ENCODE measurements around the gene SLC5A11.

Gene SLC5A11

DNA sequence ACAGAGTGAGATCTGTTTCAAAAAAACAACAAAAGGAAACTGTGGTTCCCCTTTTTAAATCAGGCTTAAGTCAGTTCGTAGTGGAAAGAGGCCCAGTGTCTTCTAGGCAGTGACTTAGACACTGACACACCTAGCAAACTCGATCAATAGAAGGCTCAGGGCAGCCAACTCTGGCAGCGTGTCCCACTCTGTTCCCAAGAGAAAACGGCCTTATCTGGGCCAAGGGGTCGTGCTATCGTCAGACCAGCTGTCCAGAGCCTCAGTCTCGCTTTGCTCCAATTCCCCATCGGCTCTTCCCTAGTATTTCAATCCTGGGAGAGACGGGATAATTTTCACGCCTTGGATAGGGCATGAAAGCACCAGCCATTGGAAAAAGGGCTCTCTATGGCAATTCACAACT lies 72.9 kb downstream of the SLC5A11 start:
- no peak for DNase-seq (ENCODE audit: low spot score)

DNA sequence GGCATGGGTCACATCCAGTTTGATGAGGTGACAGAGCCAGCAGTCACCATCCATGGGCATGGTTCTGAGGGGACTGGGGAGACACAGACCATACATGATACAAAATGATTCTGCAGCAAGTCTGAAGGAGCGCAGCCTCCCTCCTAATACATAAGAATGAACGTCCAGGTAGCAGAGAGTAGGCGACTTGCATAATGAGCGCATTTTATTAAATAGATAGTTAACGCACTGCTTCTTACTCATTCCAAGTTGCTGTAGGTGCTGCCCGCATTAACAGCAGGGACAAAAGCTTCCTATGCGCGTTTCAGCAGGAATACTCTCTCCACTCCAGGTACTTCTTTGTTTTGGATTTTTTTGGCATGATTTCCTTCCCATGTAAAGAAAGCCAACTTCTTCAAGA lies 73.8 kb downstream of the SLC5A11 start:
- no peak for DNase-seq (ENCODE audit: low spot score)

- no peak for DNase-seq (ENCODE audit: low spot score)
Observed at GRCh38 chr16:24920568-24920967, 74.8 kb downstream of the SLC5A11 start.

DNA sequence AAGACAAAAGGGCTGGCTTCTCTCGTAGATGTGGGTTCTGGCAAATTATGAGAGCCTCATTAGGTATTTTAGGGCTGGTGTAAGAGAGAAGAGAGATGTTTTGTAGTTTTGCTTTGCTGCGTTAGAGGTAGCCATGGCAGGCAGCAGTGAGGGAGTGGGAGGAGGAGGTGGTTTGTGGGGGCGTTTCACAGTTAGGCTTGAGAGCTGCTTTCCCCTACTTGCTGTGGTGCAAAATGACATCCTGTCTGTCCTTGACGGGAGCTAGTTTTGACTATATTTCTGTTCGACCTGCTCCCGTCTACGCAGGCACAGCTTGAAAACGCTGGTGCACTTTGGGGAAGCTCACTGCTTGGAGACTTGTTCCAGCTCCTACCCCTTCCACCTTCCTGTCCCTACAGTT lies 75.5 kb downstream of the SLC5A11 start:
- no peak for DNase-seq (ENCODE audit: low spot score)

DNA sequence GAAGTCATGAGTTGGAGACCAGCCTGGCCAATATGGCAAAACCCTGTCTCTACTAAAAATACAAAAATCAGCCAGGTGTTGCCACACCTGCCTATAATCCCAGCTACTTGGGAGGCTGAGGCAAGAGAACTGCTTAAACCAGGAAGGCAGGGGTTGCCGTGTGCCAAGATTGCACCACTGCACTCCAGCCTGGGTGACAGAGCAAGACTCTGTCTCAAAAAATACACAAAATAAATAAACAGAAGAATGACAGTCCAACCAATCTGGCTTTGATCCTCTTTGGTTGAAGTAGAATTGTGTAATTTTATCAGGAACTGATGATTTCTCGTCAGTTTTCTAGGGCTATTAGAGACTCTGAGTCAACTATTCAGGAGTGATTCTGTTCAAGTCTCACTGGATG lies 79.4 kb downstream of the SLC5A11 start:
- DNase-seq (ENCODE audit: low spot score): no peak

DNA sequence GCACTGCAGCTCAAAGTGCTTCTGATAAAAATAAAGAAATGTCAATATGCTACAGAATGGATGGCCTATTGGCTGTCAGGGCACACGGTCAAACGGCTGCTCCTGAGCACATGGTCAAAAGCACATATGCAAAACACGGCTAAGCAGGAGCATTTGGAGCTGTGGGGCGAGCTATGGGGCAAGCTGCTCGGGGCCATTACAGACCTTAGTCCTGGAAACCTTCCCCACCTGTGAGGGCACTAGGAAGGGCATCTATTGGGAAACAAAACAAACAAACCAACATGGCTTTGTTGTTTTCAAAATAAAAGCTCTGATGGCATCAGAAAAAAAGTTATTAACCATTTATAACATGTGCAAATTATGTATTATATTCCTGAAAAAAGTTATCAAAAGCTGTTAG lies 83.6 kb downstream of the SLC5A11 start:
- no peak for DNase-seq (ENCODE audit: low spot score)

DNA sequence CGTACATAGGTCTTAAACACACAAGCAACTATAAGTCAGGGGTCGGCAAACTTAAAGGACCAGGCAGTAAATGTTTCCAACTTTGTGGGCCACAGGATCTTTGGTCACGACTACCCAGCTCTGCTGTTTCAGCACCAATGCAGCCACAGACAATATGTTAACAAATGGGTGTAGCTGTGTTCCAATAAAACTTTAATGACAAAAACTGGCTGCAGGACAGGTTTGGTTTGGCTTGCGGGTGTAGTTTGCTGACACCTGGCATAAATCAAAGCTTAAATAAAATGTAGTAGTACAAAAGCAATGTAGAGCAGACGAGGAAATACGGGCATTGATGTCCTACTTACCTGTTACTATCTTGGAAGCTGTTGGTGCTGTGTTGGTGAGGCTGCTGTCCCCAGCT lies 84.7 kb downstream of the SLC5A11 start:
- no peak for DNase-seq (ENCODE audit: low spot score)

DNA sequence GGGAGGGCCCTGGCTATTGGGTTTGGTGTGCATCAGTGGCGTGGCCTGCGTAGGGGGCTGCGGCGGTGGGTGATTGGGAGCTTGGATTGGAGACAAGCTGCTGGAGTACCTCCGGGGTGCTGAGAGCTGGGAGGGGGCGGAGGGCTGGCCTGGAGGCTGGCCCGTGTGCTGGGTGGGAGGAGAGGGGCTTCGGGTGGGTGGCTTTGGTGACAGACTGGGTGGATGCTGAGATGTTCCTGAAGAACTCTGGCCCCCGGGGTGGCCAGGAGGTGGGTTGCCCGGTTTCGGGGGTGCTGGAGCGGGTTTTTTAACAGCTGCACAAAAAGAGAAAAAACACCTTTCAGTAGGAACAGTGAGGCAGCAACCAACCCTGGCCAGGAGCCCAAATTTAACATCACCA lies 85.3 kb downstream of the SLC5A11 start:
- DNase-seq (ENCODE audit: low spot score): no peak

DNA sequence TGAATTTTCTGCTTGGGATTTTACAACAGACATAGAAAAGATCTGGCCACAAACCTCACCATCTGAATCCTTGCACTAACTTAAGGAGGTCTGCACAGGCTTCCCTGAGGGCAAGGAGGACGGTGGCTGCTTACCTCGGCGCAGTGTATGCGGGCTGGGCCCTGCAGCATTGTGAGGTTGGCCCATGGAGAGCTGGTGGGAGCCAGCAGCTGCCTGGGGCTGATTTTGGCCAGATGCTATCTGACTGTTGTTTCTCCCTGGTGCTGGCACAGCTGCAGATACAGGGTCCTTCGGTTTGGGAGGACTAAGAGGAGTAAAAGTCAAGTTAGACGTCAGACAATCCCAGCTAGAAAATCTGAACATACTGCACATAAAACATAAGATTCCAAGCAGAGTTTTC lies 89.6 kb downstream of the SLC5A11 start:
- DNase-seq (ENCODE audit: low spot score): no peak

DNA sequence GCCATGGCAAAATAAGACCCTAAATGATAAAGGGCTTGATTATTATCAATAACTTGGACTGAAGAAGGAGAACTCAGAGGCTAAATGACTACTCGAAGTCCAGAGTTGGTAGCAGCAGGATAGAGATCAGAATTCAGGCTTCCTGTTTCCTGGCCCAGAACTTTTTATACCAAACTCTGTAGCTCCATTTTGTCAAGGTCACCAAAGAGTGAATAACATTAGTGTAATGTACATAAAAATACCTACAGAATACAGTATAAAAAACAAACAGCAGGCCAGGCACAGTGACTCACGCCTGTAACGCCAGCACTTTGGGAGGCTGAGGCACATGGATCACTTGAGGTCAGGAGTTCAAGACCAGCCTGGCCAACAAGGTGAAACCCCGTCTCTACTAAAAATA lies 90.4 kb downstream of the SLC5A11 start:
- DNase-seq (ENCODE audit: low spot score): no peak

- no peak for DNase-seq (ENCODE audit: low spot score)
Observed at GRCh38 chr16:24939224-24939623, 93.5 kb downstream of the SLC5A11 start.

GRCh38 chr16:24939738-24940137 lies 94.0 kb downstream of the SLC5A11 start:
- no peak for DNase-seq (ENCODE audit: low spot score)

DNA sequence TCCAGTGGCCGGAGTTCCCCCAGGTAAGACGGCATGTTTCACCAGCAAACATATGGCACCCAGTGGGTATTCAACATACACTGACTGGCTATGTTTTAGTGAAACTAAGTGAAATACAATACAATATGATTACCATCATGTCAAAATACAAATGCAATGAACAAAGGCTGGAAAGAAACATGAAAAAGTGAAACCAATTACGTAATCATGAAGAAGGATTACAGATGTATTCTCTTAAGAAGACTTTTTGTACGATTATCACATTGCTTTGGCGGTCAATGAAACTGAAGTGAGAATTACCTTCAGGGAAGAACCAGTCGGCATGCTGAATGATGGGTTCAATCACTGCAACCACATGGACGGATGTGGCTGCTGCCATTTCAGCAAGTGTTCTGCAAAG lies 97.7 kb downstream of the SLC5A11 start:
- DNase-seq (ENCODE audit: low spot score): no peak

GRCh38 chr16:24944206-24944605 lies 98.4 kb downstream of the SLC5A11 start:
- DNase-seq (ENCODE audit: low spot score): no peak

DNA sequence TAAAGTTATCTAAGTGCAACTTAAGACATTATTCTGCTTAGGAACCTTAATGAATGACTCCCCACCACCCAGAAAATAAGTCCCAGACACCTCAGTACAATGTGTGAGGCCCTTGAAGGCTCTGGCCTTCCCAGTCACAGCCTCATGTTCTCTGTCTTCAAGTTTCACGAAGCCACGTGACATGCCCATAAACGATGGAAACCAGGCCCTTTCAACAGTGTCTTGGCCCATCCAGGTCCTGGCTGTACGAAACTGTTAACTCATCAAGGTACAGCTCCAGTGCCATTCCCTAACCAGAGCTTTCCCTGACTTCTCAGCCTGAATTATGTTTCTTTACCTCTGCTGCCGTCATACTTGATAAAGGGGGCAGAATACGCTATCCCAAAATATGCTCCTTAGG lies 100.4 kb downstream of the SLC5A11 start:
- DNase-seq (ENCODE audit: low spot score): no peak

DNA sequence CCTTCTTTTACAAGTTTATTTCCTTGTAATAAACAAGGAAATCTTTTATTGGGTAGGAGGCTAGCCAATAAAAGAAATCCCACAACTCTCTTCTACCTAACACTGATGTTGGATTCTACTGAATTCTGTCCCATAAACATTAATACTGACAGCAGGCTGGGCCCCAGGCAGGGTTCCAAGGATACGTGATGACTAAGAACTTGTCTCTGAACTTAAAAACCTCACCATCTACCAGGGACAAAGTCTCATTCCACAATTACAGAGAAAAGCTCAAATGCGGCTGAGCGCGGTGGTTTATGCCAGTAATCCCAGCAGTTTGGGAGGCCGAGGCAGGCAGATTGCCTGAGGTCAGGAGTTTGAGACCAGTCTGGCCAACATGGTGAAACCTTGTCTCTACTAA lies 104.5 kb downstream of the SLC5A11 start:
- peak; percentile 50 for DNase-seq (ENCODE audit: low spot score)

GRCh38 chr16:24953306-24953705 lies 107.5 kb downstream of the SLC5A11 start:
- DNase-seq (ENCODE audit: low spot score): no peak

DNA sequence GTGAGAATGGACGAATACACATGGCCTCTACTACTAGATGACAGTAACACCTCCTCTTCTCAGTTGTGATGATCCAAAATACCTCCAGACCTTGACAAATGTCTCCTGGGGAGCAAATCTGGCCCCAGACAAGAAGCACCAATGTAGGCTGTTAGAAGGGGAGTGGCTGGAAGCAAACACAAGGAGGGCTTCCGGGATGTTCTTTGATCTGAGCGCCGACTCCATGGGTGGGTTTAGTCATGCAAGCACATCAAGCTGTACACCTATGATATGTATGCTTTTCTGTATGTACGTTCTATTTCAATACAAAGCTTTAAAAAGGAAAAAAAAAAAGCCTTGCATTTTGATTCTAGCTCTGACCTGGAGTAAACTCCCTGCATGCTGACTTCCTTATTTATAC lies 108.0 kb downstream of the SLC5A11 start:
- DNase-seq (ENCODE audit: low spot score): no peak

DNA sequence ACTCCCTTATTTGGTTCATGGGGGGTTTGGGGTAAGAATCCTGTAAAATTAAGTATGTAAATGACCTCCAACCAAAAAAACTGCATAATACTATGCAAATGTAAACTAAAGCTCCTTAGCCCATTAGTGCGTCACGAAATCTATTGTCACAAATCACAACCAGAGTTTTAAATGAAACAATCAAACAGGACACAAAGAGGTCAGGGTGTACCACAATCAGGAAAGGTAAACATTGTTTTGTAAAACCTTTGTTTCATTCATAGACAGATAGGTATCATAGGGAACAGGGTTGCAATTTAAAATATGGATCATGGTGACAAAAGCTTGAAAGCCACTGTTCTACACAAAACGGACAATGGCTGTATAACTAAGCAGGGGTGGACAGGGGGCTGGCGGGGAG lies 108.4 kb downstream of the SLC5A11 start:
- DNase-seq (ENCODE audit: low spot score): no peak

GRCh38 chr16:24955975-24956731 lies 110.4 kb downstream of the SLC5A11 start:
- DNase-seq (ENCODE audit: low spot score): no peak

DNA sequence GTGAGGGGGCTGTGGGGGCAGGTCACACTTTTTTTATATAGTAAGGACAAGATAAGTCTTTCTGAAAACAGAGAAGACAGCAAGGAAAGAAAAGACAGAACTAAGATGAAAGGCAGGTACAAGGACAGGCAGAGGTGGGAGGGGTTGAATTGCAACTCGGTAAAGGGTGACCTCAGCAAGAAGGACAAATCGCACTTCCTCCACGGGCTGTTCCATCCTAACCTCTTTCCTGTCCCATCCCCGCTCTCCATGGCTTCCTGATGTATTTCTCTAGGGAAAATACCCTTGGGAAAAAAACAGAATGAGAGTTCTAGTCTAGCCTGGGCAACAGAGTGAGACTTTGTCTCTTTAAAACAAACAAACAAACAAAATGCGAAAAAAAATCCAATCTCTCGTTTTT lies 112.1 kb downstream of the SLC5A11 start:
- no peak for DNase-seq (ENCODE audit: low spot score)
